ENCODE results near the gene WASHC2C. TPM values are rescaled to one million over a fixed set of nuclear protein-coding genes. Genes with fewer than 3 reads are reported as not detected.
"Not testable (repeated sequence)": the region's sequence is repeated elsewhere in the genome, so short reads cannot be mapped to it uniquely, and the experiment has no call there.

Gene WASHC2C
- total RNA-seq, 1 experiment from 2014 or later = 21.9 TPM

- BruUV-seq (replicated peaks); RAD21 ChIA-PET (ENCODE audit: low non-redundant PET in 1 of 2, low total read pairs in 2 of 2, uncharacterized antibody in 2 of 2, unreplicated experiment in 2 of 2); POLR2A ChIA-PET: not testable (repeated sequence)
These were observed 41.3 kb downstream of the WASHC2C start for GRCh38 chr10:45768334-45768733.

GRCh38 chr10:45771757-45772461, 44.8 kb downstream of the WASHC2C start:
- RAD21 ChIA-PET (ENCODE audit: low non-redundant PET in 1 of 2, low total read pairs in 2 of 2, uncharacterized antibody in 2 of 2, unreplicated experiment in 2 of 2); H3K4me3 ChIP-seq (replicated peaks in 1 of 2; ENCODE audit: low read depth in 1 of 2, low read length in 2 of 2); H4K20me1 ChIP-seq (ENCODE audit: insufficient read depth); H3K27me3 ChIP-seq (ENCODE audit: insufficient read depth, low read length); CTCF ChIA-PET; H3K79me2 ChIP-seq (ENCODE audit: insufficient read depth, low read length); H3K9ac ChIP-seq (ENCODE audit: low read length); intact Hi-C loops (cut with micrococcal nuclease); BruUV-seq (replicated peaks); H2AFZ ChIP-seq (ENCODE audit: low read depth, low read length, poor library complexity, severe bottlenecking); H3K4me1 ChIP-seq (ENCODE audit: control insufficient read depth in 1 of 2, insufficient read depth in 2 of 2, low read length in 2 of 2); POLR2A ChIA-PET; H3K9me3 ChIP-seq (ENCODE audit: control insufficient read depth in 1 of 2, insufficient read depth in 1 of 2, low read depth in 1 of 2, low read length in 2 of 2); H3K27ac ChIP-seq (ENCODE audit: low read depth, low read length); H3K4me2 ChIP-seq (ENCODE audit: low read length); H3K9me2 ChIP-seq (ENCODE audit: insufficient read depth); DNase-seq (ENCODE audit: low read depth, low spot score); H3K36me3 ChIP-seq (ENCODE audit: control insufficient read depth in 1 of 2, insufficient read depth in 2 of 2, low read length in 2 of 2); ATAC-seq: not testable (repeated sequence)

More at GRCh38 chr10:45768334-45768733, 41.3 kb downstream of the WASHC2C start:
- H2AFZ ChIP-seq (ENCODE audit: low read depth, low read length, poor library complexity, severe bottlenecking); H3K4me3 ChIP-seq (replicated peaks in 1 of 2; ENCODE audit: low read depth in 1 of 2, low read length in 2 of 2); intact Hi-C loops (cut with micrococcal nuclease); DNase-seq (ENCODE audit: low read depth, low spot score); H3K79me2 ChIP-seq (ENCODE audit: insufficient read depth, low read length); CTCF ChIA-PET; H3K4me2 ChIP-seq (ENCODE audit: low read length); H3K9me2 ChIP-seq (ENCODE audit: insufficient read depth); H3K36me3 ChIP-seq (ENCODE audit: control insufficient read depth in 1 of 2, insufficient read depth in 2 of 2, low read length in 2 of 2); H3K9me3 ChIP-seq (ENCODE audit: control insufficient read depth in 1 of 2, insufficient read depth in 1 of 2, low read depth in 1 of 2, low read length in 2 of 2); H4K20me1 ChIP-seq (ENCODE audit: insufficient read depth); H3K27me3 ChIP-seq (ENCODE audit: insufficient read depth, low read length); ATAC-seq; H3K4me1 ChIP-seq (ENCODE audit: control insufficient read depth in 1 of 2, insufficient read depth in 2 of 2, low read length in 2 of 2); H3K27ac ChIP-seq (ENCODE audit: low read depth, low read length); H3K9ac ChIP-seq (ENCODE audit: low read length): not testable (repeated sequence)

- ATAC-seq; H3K36me3 ChIP-seq (ENCODE audit: control insufficient read depth in 1 of 2, insufficient read depth in 2 of 2, low read length in 2 of 2); DNase-seq (ENCODE audit: low read depth, low spot score); H3K4me2 ChIP-seq (ENCODE audit: low read length); RAD21 ChIA-PET (ENCODE audit: low non-redundant PET in 1 of 2, low total read pairs in 2 of 2, uncharacterized antibody in 2 of 2, unreplicated experiment in 2 of 2); POLR2A ChIA-PET; CTCF ChIA-PET; H3K4me3 ChIP-seq (replicated peaks in 1 of 2; ENCODE audit: low read depth in 1 of 2, low read length in 2 of 2); H3K9me2 ChIP-seq (ENCODE audit: insufficient read depth); H3K79me2 ChIP-seq (ENCODE audit: insufficient read depth, low read length); H4K20me1 ChIP-seq (ENCODE audit: insufficient read depth); H3K27me3 ChIP-seq (ENCODE audit: insufficient read depth, low read length); H3K9ac ChIP-seq (ENCODE audit: low read length); BruUV-seq (replicated peaks); H3K4me1 ChIP-seq (ENCODE audit: control insufficient read depth in 1 of 2, insufficient read depth in 2 of 2, low read length in 2 of 2); H3K27ac ChIP-seq (ENCODE audit: low read depth, low read length); H3K9me3 ChIP-seq (ENCODE audit: control insufficient read depth in 1 of 2, insufficient read depth in 1 of 2, low read depth in 1 of 2, low read length in 2 of 2); intact Hi-C loops (cut with micrococcal nuclease); H2AFZ ChIP-seq (ENCODE audit: low read depth, low read length, poor library complexity, severe bottlenecking): not testable (repeated sequence)
These were observed 59.2 kb downstream of the WASHC2C start for GRCh38 chr10:45786217-45786616.

- DNase-seq (ENCODE audit: low read depth, low spot score); H3K4me3 ChIP-seq (replicated peaks in 1 of 2; ENCODE audit: low read depth in 1 of 2, low read length in 2 of 2); H3K27ac ChIP-seq (ENCODE audit: low read depth, low read length); BruUV-seq (replicated peaks); H3K4me1 ChIP-seq (ENCODE audit: control insufficient read depth in 1 of 2, insufficient read depth in 2 of 2, low read length in 2 of 2); RAD21 ChIA-PET (ENCODE audit: low non-redundant PET in 1 of 2, low total read pairs in 2 of 2, uncharacterized antibody in 2 of 2, unreplicated experiment in 2 of 2); H3K27me3 ChIP-seq (ENCODE audit: insufficient read depth, low read length); H3K79me2 ChIP-seq (ENCODE audit: insufficient read depth, low read length); H3K9ac ChIP-seq (ENCODE audit: low read length); H4K20me1 ChIP-seq (ENCODE audit: insufficient read depth); H3K36me3 ChIP-seq (ENCODE audit: control insufficient read depth in 1 of 2, insufficient read depth in 2 of 2, low read length in 2 of 2); H3K9me3 ChIP-seq (ENCODE audit: control insufficient read depth in 1 of 2, insufficient read depth in 1 of 2, low read depth in 1 of 2, low read length in 2 of 2); CTCF ChIA-PET; ATAC-seq; intact Hi-C loops (cut with micrococcal nuclease); H3K4me2 ChIP-seq (ENCODE audit: low read length); H3K9me2 ChIP-seq (ENCODE audit: insufficient read depth); H2AFZ ChIP-seq (ENCODE audit: low read depth, low read length, poor library complexity, severe bottlenecking); POLR2A ChIA-PET: not testable (repeated sequence)
These were observed 60.2 kb downstream of the WASHC2C start for GRCh38 chr10:45787212-45787741.

Data from HCT116 (cell line).